ENCODE data around the gene OR2Y1. TPM values are rescaled to one million over a fixed set of nuclear protein-coding genes. Genes with fewer than 3 reads are reported as not detected.
"Not testable (repeated sequence)": the region's sequence is repeated elsewhere in the genome, so short reads cannot be mapped to it uniquely, and the experiment has no call there.

The OR2Y1 gene
- not detected in 2 replicates for total RNA-seq (2014; rRNA removed; shearing (Covaris generic))

- no peaks in the 10 kb centered on the region; the same call in 1 of the 2 replicates for H3K27me3 ChIP-seq (ENCODE audit: control insufficient read depth, insufficient read depth, low read length)
- no peak within 1 kb of the TSS for H3K4me3 ChIP-seq (ENCODE audit: insufficient read depth, low read depth, low read length)
- no peaks in the 10 kb centered on the region for H3K36me3 ChIP-seq (replicated peaks; ENCODE audit: control insufficient read depth, insufficient read depth, low read length)
- DNase-seq: no peak
These were observed at the start of gene OR2Y1 for GRCh38 chr5:180739958-180740357. TSS of gene OR2Y1 (minus strand) at chr5:180740058. CDS start at chr5:180740058, 0 bp downstream.

- H3K4me3 ChIP-seq (ENCODE audit: insufficient read depth, low read depth, low read length); H3K36me3 ChIP-seq (replicated peaks; ENCODE audit: control insufficient read depth, insufficient read depth, low read length); H3K27me3 ChIP-seq (ENCODE audit: control insufficient read depth, insufficient read depth, low read length); DNase-seq: not testable (repeated sequence)
These were observed 49.0 kb upstream of the OR2Y1 start for GRCh38 chr5:180788651-180789410.

- DNase-seq: peak; percentile 72
- Histone ChIP-seq H3K36me3 (replicated peaks; ENCODE audit: control insufficient read depth, insufficient read depth, low read length) (no peaks in the 10 kb centered on the region; the same call in 1 of the 2 replicates), H3K27me3 (ENCODE audit: control insufficient read depth, insufficient read depth, low read length) (no peaks in the 10 kb centered on the region), H3K4me3 (ENCODE audit: insufficient read depth, low read depth, low read length) (no peak overlapping the region)
These were observed 48.0 kb upstream of the OR2Y1 start for GRCh38 chr5:180787711-180788431.

GRCh38 chr5:180786531-180787398, 46.9 kb upstream of the OR2Y1 start:
- H3K36me3 ChIP-seq (replicated peaks; ENCODE audit: control insufficient read depth, insufficient read depth, low read length): no peaks in the 10 kb centered on the region; the same call in 1 of the 2 replicates
- H3K4me3 ChIP-seq (ENCODE audit: insufficient read depth, low read depth, low read length): no peak overlapping the region
- H3K27me3 ChIP-seq (ENCODE audit: control insufficient read depth, insufficient read depth, low read length): no peaks in the 10 kb centered on the region
- peak; percentile 46 for DNase-seq

GRCh38 chr5:180785794-180786221, 46.0 kb upstream of the OR2Y1 start:
- no peaks in the 10 kb centered on the region; the same call in 1 of the 2 replicates for H3K36me3 ChIP-seq (replicated peaks; ENCODE audit: control insufficient read depth, insufficient read depth, low read length)
- DNase-seq: peak; percentile 83
- H3K4me3 ChIP-seq (ENCODE audit: insufficient read depth, low read depth, low read length): no peak overlapping the region
- no peaks in the 10 kb centered on the region for H3K27me3 ChIP-seq (ENCODE audit: control insufficient read depth, insufficient read depth, low read length)

- DNase-seq: peak; percentile 64
- H3K4me3 ChIP-seq (ENCODE audit: insufficient read depth, low read depth, low read length): no peak overlapping the region
- no peaks in the 10 kb centered on the region; the same call in 1 of the 2 replicates for H3K36me3 ChIP-seq (replicated peaks; ENCODE audit: control insufficient read depth, insufficient read depth, low read length)
- H3K27me3 ChIP-seq (ENCODE audit: control insufficient read depth, insufficient read depth, low read length): no peaks in the 10 kb centered on the region
These were observed 45.4 kb upstream of the OR2Y1 start for GRCh38 chr5:180785121-180785781.

GRCh38 chr5:180784497-180785097, 44.7 kb upstream of the OR2Y1 start:
- DNase-seq: peak; percentile 78
- Histone ChIP-seq H3K27me3 (ENCODE audit: control insufficient read depth, insufficient read depth, low read length) (no peaks in the 10 kb centered on the region), H3K4me3 (ENCODE audit: insufficient read depth, low read depth, low read length) (no peak overlapping the region), H3K36me3 (replicated peaks; ENCODE audit: control insufficient read depth, insufficient read depth, low read length) (no peaks in the 10 kb centered on the region)

GRCh38 chr5:180783340-180784052, 43.6 kb upstream of the OR2Y1 start:
- Histone ChIP-seq H3K27me3 (ENCODE audit: control insufficient read depth, insufficient read depth, low read length) (no peaks in the 10 kb centered on the region), H3K4me3 (ENCODE audit: insufficient read depth, low read depth, low read length) (no peak overlapping the region), H3K36me3 (replicated peaks; ENCODE audit: control insufficient read depth, insufficient read depth, low read length) (no peaks in the 10 kb centered on the region)
- DNase-seq: no peak

- Histone ChIP-seq H3K36me3 (replicated peaks; ENCODE audit: control insufficient read depth, insufficient read depth, low read length) (no peaks in the 10 kb centered on the region), H3K27me3 (ENCODE audit: control insufficient read depth, insufficient read depth, low read length) (no peaks in the 10 kb centered on the region), H3K4me3 (ENCODE audit: insufficient read depth, low read depth, low read length) (no peak overlapping the region)
- no peak for DNase-seq
These were observed 42.9 kb upstream of the OR2Y1 start for GRCh38 chr5:180782748-180783147.

GRCh38 chr5:180781900-180782326, 42.1 kb upstream of the OR2Y1 start:
- not testable (repeated sequence) for H3K36me3 ChIP-seq (replicated peaks; ENCODE audit: control insufficient read depth, insufficient read depth, low read length); DNase-seq; H3K4me3 ChIP-seq (ENCODE audit: insufficient read depth, low read depth, low read length); H3K27me3 ChIP-seq (ENCODE audit: control insufficient read depth, insufficient read depth, low read length)

GRCh38 chr5:180779985-180780610, 40.2 kb upstream of the OR2Y1 start:
- Histone ChIP-seq H3K27me3 (ENCODE audit: control insufficient read depth, insufficient read depth, low read length) (no peaks in the 10 kb centered on the region), H3K36me3 (replicated peaks; ENCODE audit: control insufficient read depth, insufficient read depth, low read length) (no peaks in the 10 kb centered on the region), H3K4me3 (ENCODE audit: insufficient read depth, low read depth, low read length) (no peak overlapping the region)
- DNase-seq: no peak

GRCh38 chr5:180777475-180777874, 37.6 kb upstream of the OR2Y1 start:
- Histone ChIP-seq H3K4me3 (ENCODE audit: insufficient read depth, low read depth, low read length) (no peak overlapping the region), H3K36me3 (replicated peaks; ENCODE audit: control insufficient read depth, insufficient read depth, low read length) (no peaks in the 10 kb centered on the region), H3K27me3 (ENCODE audit: control insufficient read depth, insufficient read depth, low read length) (no peaks in the 10 kb centered on the region)
- DNase-seq: no peak

- DNase-seq: no peak
- Histone ChIP-seq H3K4me3 (ENCODE audit: insufficient read depth, low read depth, low read length) (no peak overlapping the region), H3K36me3 (replicated peaks; ENCODE audit: control insufficient read depth, insufficient read depth, low read length) (no peaks in the 10 kb centered on the region), H3K27me3 (ENCODE audit: control insufficient read depth, insufficient read depth, low read length) (no peaks in the 10 kb centered on the region)
These were observed 36.5 kb upstream of the OR2Y1 start for GRCh38 chr5:180776376-180776775.
